ENCODE data around the gene CYYR1.

CYYR1 gene

DNA sequence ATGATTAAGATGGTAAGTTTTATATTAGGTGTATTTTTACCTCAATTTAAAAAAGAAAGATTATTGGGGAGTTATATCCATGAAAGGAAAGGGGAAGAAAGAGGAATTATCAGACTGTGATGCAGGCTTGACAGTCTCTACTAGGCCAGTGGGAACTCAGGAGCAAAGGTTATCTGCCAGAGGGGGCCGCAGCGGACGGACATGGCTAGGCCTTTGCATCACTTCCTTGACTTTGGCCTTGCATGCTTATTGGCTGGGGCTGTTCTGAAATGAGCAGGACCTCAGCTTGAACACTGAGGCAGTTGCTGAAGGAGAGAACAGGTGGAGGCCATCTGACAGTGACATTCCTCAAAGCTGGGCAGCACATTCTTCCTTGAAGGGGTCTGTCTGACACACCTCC lies 150.9 kb downstream of the CYYR1 start (continued):
- TF ChIP-seq, protein P1, sequence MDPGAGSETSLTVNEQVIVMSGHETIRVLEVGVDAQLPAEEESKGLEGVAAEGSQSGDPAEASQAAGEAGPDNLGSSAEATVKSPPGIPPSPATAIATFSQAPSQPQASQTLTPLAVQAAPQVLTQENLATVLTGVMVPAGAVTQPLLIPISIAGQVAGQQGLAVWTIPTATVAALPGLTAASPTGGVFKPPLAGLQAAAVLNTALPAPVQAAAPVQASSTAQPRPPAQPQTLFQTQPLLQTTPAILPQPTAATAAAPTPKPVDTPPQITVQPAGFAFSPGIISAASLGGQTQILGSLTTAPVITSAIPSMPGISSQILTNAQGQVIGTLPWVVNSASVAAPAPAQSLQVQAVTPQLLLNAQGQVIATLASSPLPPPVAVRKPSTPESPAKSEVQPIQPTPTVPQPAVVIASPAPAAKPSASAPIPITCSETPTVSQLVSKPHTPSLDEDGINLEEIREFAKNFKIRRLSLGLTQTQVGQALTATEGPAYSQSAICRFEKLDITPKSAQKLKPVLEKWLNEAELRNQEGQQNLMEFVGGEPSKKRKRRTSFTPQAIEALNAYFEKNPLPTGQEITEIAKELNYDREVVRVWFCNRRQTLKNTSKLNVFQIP (CRISPR knock-in tag; IDR thresholded peaks at IDR 0.05; ENCODE audit: borderline replicate concordance, low read depth): no peak
- TF ChIP-seq OSR1 (CRISPR knock-in tag; IDR thresholded peaks at IDR 0.05) (no peak), RARB (CRISPR knock-in tag; IDR thresholded peaks at IDR 0.05) (no peak)

DNA sequence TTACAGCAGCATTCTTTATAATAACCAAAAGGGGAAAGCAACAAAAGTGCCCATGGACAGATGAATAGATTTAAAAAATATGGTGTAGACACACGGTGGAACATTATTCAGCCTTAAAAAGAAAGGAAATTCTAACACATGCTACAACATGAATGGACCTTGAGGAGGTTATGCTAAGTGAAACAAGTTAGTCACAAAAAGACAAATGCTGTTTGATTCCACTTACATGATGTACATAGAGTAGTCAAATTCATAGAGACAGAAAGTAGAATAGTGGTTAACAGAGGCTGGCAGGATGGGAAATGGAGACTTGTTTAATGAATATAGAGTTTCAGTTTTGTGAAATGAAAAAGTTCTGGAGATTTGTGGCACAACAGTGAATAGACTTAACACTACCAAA lies 151.4 kb downstream of the CYYR1 start:
- no peak for ATAC-seq
- TF ChIP-seq ESRRG (CRISPR knock-in tag; IDR thresholded peaks at IDR 0.05) (no peak), ZC3H10 (CRISPR knock-in tag; IDR thresholded peaks at IDR 0.05) (no peak), PPARA (CRISPR knock-in tag; IDR thresholded peaks at IDR 0.05; ENCODE audit: borderline replicate concordance) (no peak), TOX (CRISPR knock-in tag; IDR thresholded peaks at IDR 0.05; ENCODE audit: borderline replicate concordance) (no peak), RARB (CRISPR knock-in tag; IDR thresholded peaks at IDR 0.05) (no peak), GLIS3 (CRISPR knock-in tag; IDR thresholded peaks at IDR 0.05) (no peak), CSDC2 (CRISPR knock-in tag; IDR thresholded peaks at IDR 0.05) (no peak), OSR1 (CRISPR knock-in tag; IDR thresholded peaks at IDR 0.05) (no peak), ZNF8 (CRISPR knock-in tag; IDR thresholded peaks at IDR 0.05) (no peak), ZFP3 (CRISPR knock-in tag; IDR thresholded peaks at IDR 0.05) (no peak), BACH2 (CRISPR knock-in tag; IDR thresholded peaks at IDR 0.05; ENCODE audit: borderline replicate concordance) (no peak), SNAI2 (CRISPR knock-in tag; IDR thresholded peaks at IDR 0.05) (no peak), ZNF565 (CRISPR knock-in tag; conservative IDR thresholded peaks at IDR 0.05; ENCODE audit: low read depth) (no peak), ARNTL (CRISPR knock-in tag; IDR thresholded peaks at IDR 0.05; ENCODE audit: borderline replicate concordance, low read depth) (no peak)
- TF ChIP-seq, protein P2, sequence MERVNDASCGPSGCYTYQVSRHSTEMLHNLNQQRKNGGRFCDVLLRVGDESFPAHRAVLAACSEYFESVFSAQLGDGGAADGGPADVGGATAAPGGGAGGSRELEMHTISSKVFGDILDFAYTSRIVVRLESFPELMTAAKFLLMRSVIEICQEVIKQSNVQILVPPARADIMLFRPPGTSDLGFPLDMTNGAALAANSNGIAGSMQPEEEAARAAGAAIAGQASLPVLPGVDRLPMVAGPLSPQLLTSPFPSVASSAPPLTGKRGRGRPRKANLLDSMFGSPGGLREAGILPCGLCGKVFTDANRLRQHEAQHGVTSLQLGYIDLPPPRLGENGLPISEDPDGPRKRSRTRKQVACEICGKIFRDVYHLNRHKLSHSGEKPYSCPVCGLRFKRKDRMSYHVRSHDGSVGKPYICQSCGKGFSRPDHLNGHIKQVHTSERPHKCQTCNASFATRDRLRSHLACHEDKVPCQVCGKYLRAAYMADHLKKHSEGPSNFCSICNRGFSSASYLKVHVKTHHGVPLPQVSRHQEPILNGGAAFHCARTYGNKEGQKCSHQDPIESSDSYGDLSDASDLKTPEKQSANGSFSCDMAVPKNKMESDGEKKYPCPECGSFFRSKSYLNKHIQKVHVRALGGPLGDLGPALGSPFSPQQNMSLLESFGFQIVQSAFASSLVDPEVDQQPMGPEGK (CRISPR knock-in tag; IDR thresholded peaks at IDR 0.05; ENCODE audit: borderline replicate concordance): no peak
- TF ChIP-seq, protein P3, sequence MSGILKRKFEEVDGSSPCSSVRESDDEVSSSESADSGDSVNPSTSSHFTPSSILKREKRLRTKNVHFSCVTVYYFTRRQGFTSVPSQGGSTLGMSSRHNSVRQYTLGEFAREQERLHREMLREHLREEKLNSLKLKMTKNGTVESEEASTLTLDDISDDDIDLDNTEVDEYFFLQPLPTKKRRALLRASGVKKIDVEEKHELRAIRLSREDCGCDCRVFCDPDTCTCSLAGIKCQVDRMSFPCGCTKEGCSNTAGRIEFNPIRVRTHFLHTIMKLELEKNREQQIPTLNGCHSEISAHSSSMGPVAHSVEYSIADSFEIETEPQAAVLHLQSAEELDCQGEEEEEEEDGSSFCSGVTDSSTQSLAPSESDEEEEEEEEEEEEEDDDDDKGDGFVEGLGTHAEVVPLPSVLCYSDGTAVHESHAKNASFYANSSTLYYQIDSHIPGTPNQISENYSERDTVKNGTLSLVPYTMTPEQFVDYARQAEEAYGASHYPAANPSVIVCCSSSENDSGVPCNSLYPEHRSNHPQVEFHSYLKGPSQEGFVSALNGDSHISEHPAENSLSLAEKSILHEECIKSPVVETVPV (CRISPR knock-in tag; IDR thresholded peaks at IDR 0.05): no peak
- TF ChIP-seq, protein P1 (CRISPR knock-in tag; IDR thresholded peaks at IDR 0.05; ENCODE audit: borderline replicate concordance, low read depth): no peak
- TF ChIP-seq, protein P4, sequence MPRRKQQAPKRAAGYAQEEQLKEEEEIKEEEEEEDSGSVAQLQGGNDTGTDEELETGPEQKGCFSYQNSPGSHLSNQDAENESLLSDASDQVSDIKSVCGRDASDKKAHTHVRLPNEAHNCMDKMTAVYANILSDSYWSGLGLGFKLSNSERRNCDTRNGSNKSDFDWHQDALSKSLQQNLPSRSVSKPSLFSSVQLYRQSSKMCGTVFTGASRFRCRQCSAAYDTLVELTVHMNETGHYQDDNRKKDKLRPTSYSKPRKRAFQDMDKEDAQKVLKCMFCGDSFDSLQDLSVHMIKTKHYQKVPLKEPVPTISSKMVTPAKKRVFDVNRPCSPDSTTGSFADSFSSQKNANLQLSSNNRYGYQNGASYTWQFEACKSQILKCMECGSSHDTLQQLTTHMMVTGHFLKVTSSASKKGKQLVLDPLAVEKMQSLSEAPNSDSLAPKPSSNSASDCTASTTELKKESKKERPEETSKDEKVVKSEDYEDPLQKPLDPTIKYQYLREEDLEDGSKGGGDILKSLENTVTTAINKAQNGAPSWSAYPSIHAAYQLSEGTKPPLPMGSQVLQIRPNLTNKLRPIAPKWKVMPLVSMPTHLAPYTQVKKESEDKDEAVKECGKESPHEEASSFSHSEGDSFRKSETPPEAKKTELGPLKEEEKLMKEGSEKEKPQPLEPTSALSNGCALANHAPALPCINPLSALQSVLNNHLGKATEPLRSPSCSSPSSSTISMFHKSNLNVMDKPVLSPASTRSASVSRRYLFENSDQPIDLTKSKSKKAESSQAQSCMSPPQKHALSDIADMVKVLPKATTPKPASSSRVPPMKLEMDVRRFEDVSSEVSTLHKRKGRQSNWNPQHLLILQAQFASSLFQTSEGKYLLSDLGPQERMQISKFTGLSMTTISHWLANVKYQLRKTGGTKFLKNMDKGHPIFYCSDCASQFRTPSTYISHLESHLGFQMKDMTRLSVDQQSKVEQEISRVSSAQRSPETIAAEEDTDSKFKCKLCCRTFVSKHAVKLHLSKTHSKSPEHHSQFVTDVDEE (CRISPR knock-in tag; IDR thresholded peaks at IDR 0.05): no peak

Measured in SK-N-SH treated with all-trans-retinoic acid at 6 μM for 48 hours (cell line).